C4-2B (cell line): ENCODE results near the gene TBC1D28.
"Not testable (repeated sequence)": the region's sequence is repeated elsewhere in the genome, so short reads cannot be mapped to it uniquely, and the experiment has no call there.

Experiments used
- CTCF ChIP-seq: fragments of 450-650 bp; conservative IDR thresholded peaks from 2 replicates; pipeline ENCODE4 v1.5.1; 2017; ENCODE audit warnings: mild to moderate bottlenecking
- ZFX ChIP-seq: fragments of 450-650 bp; IDR thresholded peaks from 2 replicates; pipeline ENCODE4 v1.6.1; 2017

GRCh38 chr17:18661924-18662624 is 17.9 kb upstream of the TBC1D28 start:
- not testable (repeated sequence) for TF ChIP-seq CTCF, ZFX
